Fibroblast of the aortic adventitia (primary cell): ENCODE results near the gene STH. TPM values are rescaled to one million over a fixed set of nuclear protein-coding genes. Genes with fewer than 3 reads are reported as not detected.

Experiments
- DNase-seq: peaks from one replicate; pipeline ENCODE4 v3.0.0-alpha.2; 2010; ENCODE audit warnings: low read depth
- H3K4me3 ChIP-seq: 2 replicates; pipeline ENCODE4 v1.5.1; 2011; ENCODE audit warnings: low read depth, mild to moderate bottlenecking, control low read depth, low read length, moderate library complexity
- CTCF ChIP-seq: IDR thresholded peaks from 2 replicates; pipeline ENCODE4 v1.5.1; 2011; ENCODE audit warnings: mild to moderate bottlenecking, low read length, control low read depth, inconsistent platforms; ENCODE audit not compliant: insufficient read depth
- total RNA-seq: library from RNA; depleted of rRNA; stranded (reverse); fragments of >200 nt; gene quantifications from 2 replicates; pipeline ENCODE4 v1.2.3, GENCODE V29; 2012; ENCODE audit warnings: low replicate concordance

STH gene
- total RNA-seq, 1 donor, result not detected

- TF ChIP-seq CTCF, result no peak
- H3K4me3 ChIP-seq, result no peak overlapping the region
- DNase-seq, result no peak
Measured at GRCh38 chr17:46030752-46031151, 31.7 kb downstream of the STH start.

DNA sequence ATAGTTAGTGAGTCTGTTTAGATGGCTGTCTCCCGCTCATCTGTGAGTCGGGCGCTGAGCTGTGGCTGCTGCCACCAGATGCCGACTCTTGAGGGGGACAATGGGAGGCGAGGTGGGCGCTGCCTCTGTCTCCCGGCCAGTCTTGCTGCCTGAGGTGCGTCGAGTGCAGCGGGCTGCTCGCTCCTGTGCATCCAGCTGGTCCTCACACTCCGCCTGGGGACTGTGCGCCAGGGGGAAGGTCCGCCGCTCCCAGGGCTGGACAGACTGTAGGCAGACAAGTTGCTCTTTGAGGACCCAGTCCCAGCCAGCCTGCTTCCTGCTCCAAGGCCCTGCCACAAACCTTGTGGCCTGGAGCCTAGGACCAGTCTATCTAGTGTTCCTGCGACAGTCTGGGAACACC, 32.4 kb downstream of the STH start:
- H3K4me3 ChIP-seq, result no peak overlapping the region
- DNase-seq, result no peak

GRCh38 chr17:46031920-46032319, 32.9 kb downstream of the STH start:
- no peak overlapping the region for H3K4me3 ChIP-seq
- no peak for TF ChIP-seq CTCF
- DNase-seq, result no peak

More for the DNA sequence above, 32.4 kb downstream of the STH start:
- no peak for TF ChIP-seq CTCF

DNA sequence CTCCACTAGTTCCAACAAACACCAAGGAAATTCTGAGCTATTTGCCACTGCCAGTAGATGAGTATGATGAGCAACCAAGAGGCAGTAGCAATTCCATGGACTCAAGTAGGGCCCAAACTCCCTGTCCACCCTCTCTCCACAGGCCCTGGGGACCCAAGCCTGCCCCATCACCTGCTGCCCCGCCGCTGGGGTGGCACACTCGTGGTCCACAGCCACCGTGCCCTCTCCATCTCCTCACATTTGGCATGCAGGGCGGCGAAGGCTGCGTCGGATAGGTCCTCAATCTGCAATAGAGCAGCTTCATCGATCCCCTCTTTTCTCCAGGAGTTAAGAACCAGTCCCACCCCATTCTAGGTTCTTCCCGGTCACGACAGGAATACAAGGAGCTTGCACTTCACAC, 33.9 kb downstream of the STH start:
- no peak for TF ChIP-seq CTCF
- no peak for DNase-seq
- H3K4me3 ChIP-seq, result no peak overlapping the region

DNA sequence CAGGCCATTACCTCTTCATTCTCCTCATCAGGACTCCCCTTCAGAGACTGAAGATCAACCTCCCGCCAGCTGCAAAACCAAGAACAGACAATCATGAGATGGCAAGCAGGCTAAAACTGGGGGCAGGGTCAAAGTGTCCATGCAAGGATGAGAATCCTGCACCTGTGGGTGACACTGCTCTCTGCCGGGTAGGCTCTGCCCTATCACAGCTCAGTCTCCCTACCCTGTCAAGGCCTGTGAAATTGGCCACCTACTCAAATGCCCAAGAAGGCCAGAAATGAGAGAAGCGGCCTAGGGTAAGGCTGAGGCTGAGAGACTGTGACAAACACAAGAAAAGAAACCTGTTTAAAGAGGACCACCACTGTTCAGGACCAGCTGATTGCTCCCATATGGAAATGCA, 34.3 kb downstream of the STH start:
- no peak overlapping the region for H3K4me3 ChIP-seq
- no peak for TF ChIP-seq CTCF
- no peak for DNase-seq

GRCh38 chr17:46035112-46035818, 36.2 kb downstream of the STH start:
- no peak overlapping the region for H3K4me3 ChIP-seq
- DNase-seq, result no peak
- TF ChIP-seq CTCF, result no peak

- no peak for TF ChIP-seq CTCF
- DNase-seq, result no peak
- no peak overlapping the region for H3K4me3 ChIP-seq
Measured at GRCh38 chr17:46036491-46036890, 37.4 kb downstream of the STH start.
